ENCODE data around the gene SLC6A16.
"Not testable (repeated sequence)": the region's sequence is repeated elsewhere in the genome, so short reads cannot be mapped to it uniquely, and the experiment has no call there.

Gene SLC6A16

GRCh38 chr19:49290517-49290916 is 34.5 kb downstream of the SLC6A16 start:
- H3K36me3 ChIP-seq (ENCODE audit: control insufficient read depth in 1 of 2, insufficient read depth in 2 of 2, low read length in 2 of 2) = peaks cover 0 to 7% of the 10 kb centered on the region in 2 donors
- H3K9me3 ChIP-seq (ENCODE audit: control insufficient read depth in 1 of 2, low read length in 2 of 2) = no peaks in the 10 kb centered on the region
- H3K4me3 ChIP-seq (ENCODE audit: low read depth in 1 of 2, low read length in 2 of 2) = no peak overlapping the region
- H3K27ac ChIP-seq (ENCODE audit: low read length) = no peak overlapping the region
- H3K4me1 ChIP-seq (ENCODE audit: control insufficient read depth in 1 of 2, insufficient read depth in 2 of 2, low read length in 2 of 2) = no peaks in the 10 kb centered on the region
- H3K27me3 ChIP-seq (ENCODE audit: low read depth, low read length) = no peaks in the 10 kb centered on the region

GRCh38 chr19:49289286-49289685 is 35.7 kb downstream of the SLC6A16 start:
- not testable (repeated sequence) for H3K9me3 ChIP-seq (ENCODE audit: control insufficient read depth in 1 of 2, low read length in 2 of 2); H3K4me3 ChIP-seq (ENCODE audit: low read depth in 1 of 2, low read length in 2 of 2); H3K36me3 ChIP-seq (ENCODE audit: control insufficient read depth in 1 of 2, insufficient read depth in 2 of 2, low read length in 2 of 2); H3K4me1 ChIP-seq (ENCODE audit: control insufficient read depth in 1 of 2, insufficient read depth in 2 of 2, low read length in 2 of 2); H3K27ac ChIP-seq (ENCODE audit: low read length); H3K27me3 ChIP-seq (ENCODE audit: low read depth, low read length)

GRCh38 chr19:49288205-49288604 is 36.8 kb downstream of the SLC6A16 start:
- not testable (repeated sequence) for H3K27ac ChIP-seq (ENCODE audit: low read length); H3K4me1 ChIP-seq (ENCODE audit: control insufficient read depth in 1 of 2, insufficient read depth in 2 of 2, low read length in 2 of 2); H3K36me3 ChIP-seq (ENCODE audit: control insufficient read depth in 1 of 2, insufficient read depth in 2 of 2, low read length in 2 of 2); H3K9me3 ChIP-seq (ENCODE audit: control insufficient read depth in 1 of 2, low read length in 2 of 2); H3K4me3 ChIP-seq (ENCODE audit: low read depth in 1 of 2, low read length in 2 of 2); H3K27me3 ChIP-seq (ENCODE audit: low read depth, low read length)

GRCh38 chr19:49287141-49287770 is 37.7 kb downstream of the SLC6A16 start:
- H3K27me3 ChIP-seq (ENCODE audit: low read depth, low read length) = no peaks in the 10 kb centered on the region
- H3K4me3 ChIP-seq (ENCODE audit: low read depth in 1 of 2, low read length in 2 of 2) = no peak overlapping the region
- no peaks in the 10 kb centered on the region for H3K36me3 ChIP-seq (ENCODE audit: control insufficient read depth in 1 of 2, insufficient read depth in 2 of 2, low read length in 2 of 2)
- H3K4me1 ChIP-seq (ENCODE audit: control insufficient read depth in 1 of 2, insufficient read depth in 2 of 2, low read length in 2 of 2) = no peaks in the 10 kb centered on the region
- no peaks in the 10 kb centered on the region for H3K9me3 ChIP-seq (ENCODE audit: control insufficient read depth in 1 of 2, low read length in 2 of 2)
- H3K27ac ChIP-seq (ENCODE audit: low read length) = no peak overlapping the region

- H3K27me3 ChIP-seq (ENCODE audit: low read depth, low read length) = no peaks in the 10 kb centered on the region
These were observed 42.8 kb downstream of the SLC6A16 start for GRCh38 chr19:49282184-49282583.

GRCh38 chr19:49272204-49272603 is 52.8 kb downstream of the SLC6A16 start:
- Histone ChIP-seq H3K4me3 (ENCODE audit: low read depth in 1 of 2, low read length in 2 of 2) (no peak overlapping the region), H3K27ac (ENCODE audit: low read length) (no peak overlapping the region), H3K36me3 (ENCODE audit: control insufficient read depth in 1 of 2, insufficient read depth in 2 of 2, low read length in 2 of 2) (no peaks in the 10 kb centered on the region), H3K9me3 (ENCODE audit: control insufficient read depth in 1 of 2, low read length in 2 of 2) (peaks cover 0 to 5% of the 10 kb centered on the region in 2 donors), H3K27me3 (ENCODE audit: low read depth, low read length) (no peaks in the 10 kb centered on the region), H3K4me1 (ENCODE audit: control insufficient read depth in 1 of 2, insufficient read depth in 2 of 2, low read length in 2 of 2) (no peaks in the 10 kb centered on the region)

More at GRCh38 chr19:49282184-49282583, 42.8 kb downstream of the SLC6A16 start:
- Histone ChIP-seq H3K27ac (ENCODE audit: low read length) (no peak overlapping the region), H3K4me3 (ENCODE audit: low read depth in 1 of 2, low read length in 2 of 2) (no peak overlapping the region), H3K9me3 (ENCODE audit: control insufficient read depth in 1 of 2, low read length in 2 of 2) (no peaks in the 10 kb centered on the region), H3K36me3 (ENCODE audit: control insufficient read depth in 1 of 2, insufficient read depth in 2 of 2, low read length in 2 of 2) (no peaks in the 10 kb centered on the region), H3K4me1 (ENCODE audit: control insufficient read depth in 1 of 2, insufficient read depth in 2 of 2, low read length in 2 of 2) (no peaks in the 10 kb centered on the region)

- no peak overlapping the region for H3K4me3 ChIP-seq (ENCODE audit: low read depth in 1 of 2, low read length in 2 of 2)
- peaks cover 0 to 7% of the 10 kb centered on the region in 2 donors for H3K9me3 ChIP-seq (ENCODE audit: control insufficient read depth in 1 of 2, low read length in 2 of 2)
- no peak overlapping the region for H3K27ac ChIP-seq (ENCODE audit: low read length)
- H3K36me3 ChIP-seq (ENCODE audit: control insufficient read depth in 1 of 2, insufficient read depth in 2 of 2, low read length in 2 of 2) = no peaks in the 10 kb centered on the region
- H3K27me3 ChIP-seq (ENCODE audit: low read depth, low read length) = no peaks in the 10 kb centered on the region
- no peaks in the 10 kb centered on the region for H3K4me1 ChIP-seq (ENCODE audit: control insufficient read depth in 1 of 2, insufficient read depth in 2 of 2, low read length in 2 of 2)
These were observed 53.8 kb downstream of the SLC6A16 start for GRCh38 chr19:49271080-49271753.

GRCh38 chr19:49266409-49266808 is 58.6 kb downstream of the SLC6A16 start:
- not testable (repeated sequence) for H3K36me3 ChIP-seq (ENCODE audit: control insufficient read depth in 1 of 2, insufficient read depth in 2 of 2, low read length in 2 of 2); H3K27ac ChIP-seq (ENCODE audit: low read length); H3K27me3 ChIP-seq (ENCODE audit: low read depth, low read length); H3K4me3 ChIP-seq (ENCODE audit: low read depth in 1 of 2, low read length in 2 of 2); H3K4me1 ChIP-seq (ENCODE audit: control insufficient read depth in 1 of 2, insufficient read depth in 2 of 2, low read length in 2 of 2)
- peaks cover 0 to 15% of the 10 kb centered on the region in 2 donors for H3K9me3 ChIP-seq (ENCODE audit: control insufficient read depth in 1 of 2, low read length in 2 of 2)

- Histone ChIP-seq H3K27me3 (ENCODE audit: low read depth, low read length) (no peaks in the 10 kb centered on the region), H3K27ac (ENCODE audit: low read length) (no peak overlapping the region), H3K4me3 (ENCODE audit: low read depth in 1 of 2, low read length in 2 of 2) (no peak overlapping the region), H3K4me1 (ENCODE audit: control insufficient read depth in 1 of 2, insufficient read depth in 2 of 2, low read length in 2 of 2) (no peaks in the 10 kb centered on the region), H3K36me3 (ENCODE audit: control insufficient read depth in 1 of 2, insufficient read depth in 2 of 2, low read length in 2 of 2) (no peaks in the 10 kb centered on the region), H3K9me3 (ENCODE audit: control insufficient read depth in 1 of 2, low read length in 2 of 2) (peaks cover 0 to 13% of the 10 kb centered on the region in 2 donors)
These were observed 60.7 kb downstream of the SLC6A16 start for GRCh38 chr19:49264258-49264657.

GRCh38 chr19:49261602-49262001 is 63.4 kb downstream of the SLC6A16 start:
- Histone ChIP-seq H3K4me1 (ENCODE audit: control insufficient read depth in 1 of 2, insufficient read depth in 2 of 2, low read length in 2 of 2) (no peaks in the 10 kb centered on the region), H3K27ac (ENCODE audit: low read length) (no peak overlapping the region), H3K9me3 (ENCODE audit: control insufficient read depth in 1 of 2, low read length in 2 of 2) (peaks cover 0 to 21% of the 10 kb centered on the region in 2 donors), H3K36me3 (ENCODE audit: control insufficient read depth in 1 of 2, insufficient read depth in 2 of 2, low read length in 2 of 2) (no peaks in the 10 kb centered on the region), H3K4me3 (ENCODE audit: low read depth in 1 of 2, low read length in 2 of 2) (no peak overlapping the region), H3K27me3 (ENCODE audit: low read depth, low read length) (no peaks in the 10 kb centered on the region)

- Histone ChIP-seq H3K9me3 (ENCODE audit: control insufficient read depth in 1 of 2, low read length in 2 of 2) (peaks cover 0 to 12% of the 10 kb centered on the region in 2 donors), H3K36me3 (ENCODE audit: control insufficient read depth in 1 of 2, insufficient read depth in 2 of 2, low read length in 2 of 2) (no peaks in the 10 kb centered on the region), H3K4me1 (ENCODE audit: control insufficient read depth in 1 of 2, insufficient read depth in 2 of 2, low read length in 2 of 2) (peaks cover 0 to 7% of the 10 kb centered on the region in 2 donors), H3K27me3 (ENCODE audit: low read depth, low read length) (no peaks in the 10 kb centered on the region), H3K4me3 (ENCODE audit: low read depth in 1 of 2, low read length in 2 of 2) (no peak overlapping the region), H3K27ac (ENCODE audit: low read length) (no peak overlapping the region)
These were observed 68.3 kb downstream of the SLC6A16 start for GRCh38 chr19:49256691-49257090.

GRCh38 chr19:49255674-49256073 is 69.3 kb downstream of the SLC6A16 start:
- H3K9me3 ChIP-seq (ENCODE audit: control insufficient read depth in 1 of 2, low read length in 2 of 2) = peaks cover 0 to 12% of the 10 kb centered on the region in 2 donors
- no peak overlapping the region for H3K4me3 ChIP-seq (ENCODE audit: low read depth in 1 of 2, low read length in 2 of 2)
- H3K4me1 ChIP-seq (ENCODE audit: control insufficient read depth in 1 of 2, insufficient read depth in 2 of 2, low read length in 2 of 2) = peaks cover 0 to 7% of the 10 kb centered on the region in 2 donors
- no peaks in the 10 kb centered on the region for H3K27me3 ChIP-seq (ENCODE audit: low read depth, low read length)
- no peaks in the 10 kb centered on the region for H3K36me3 ChIP-seq (ENCODE audit: control insufficient read depth in 1 of 2, insufficient read depth in 2 of 2, low read length in 2 of 2)
- no peak overlapping the region for H3K27ac ChIP-seq (ENCODE audit: low read length)
